ENCODE results near the gene DNAI7.

The DNAI7 gene

DNA sequence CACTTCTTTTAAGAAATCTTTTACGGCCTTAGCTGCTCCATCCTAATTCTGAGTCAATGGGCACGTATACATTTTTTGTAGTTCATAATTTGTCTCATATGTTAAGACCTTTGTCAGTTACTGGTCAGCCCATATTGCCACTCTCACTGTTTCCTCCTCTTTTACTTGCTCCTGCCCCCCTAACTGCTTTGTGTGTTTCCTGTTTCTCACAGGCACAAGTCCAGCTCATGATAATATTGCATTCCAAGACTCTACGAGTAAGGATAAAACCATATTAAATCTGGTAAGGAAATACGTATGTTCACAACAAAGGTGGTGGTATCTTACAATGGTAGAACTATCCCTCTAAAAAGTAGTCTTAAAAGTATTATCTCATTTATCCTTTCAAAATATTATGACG, 111.7 kb downstream of the DNAI7 start:
- no peaks in the 10 kb centered on the region for H3K36me3 ChIP-seq (ENCODE audit: control insufficient read depth, insufficient read depth, low read length)
- H3K4me1 ChIP-seq (ENCODE audit: control insufficient read depth, insufficient read depth, low read length), result no peaks in the 10 kb centered on the region
- no peak overlapping the region for H3K27ac ChIP-seq (ENCODE audit: insufficient read depth, low read depth, low read length, poor library complexity, severe bottlenecking)
- no peak overlapping the region for H3K4me3 ChIP-seq (ENCODE audit: insufficient read depth, low read depth, low read length)
- H3K27me3 ChIP-seq (ENCODE audit: control insufficient read depth, insufficient read depth, low read length, poor library complexity, severe bottlenecking), result no peaks in the 10 kb centered on the region
- WGBS, 2 experiments, result 96 to 97% methylated on average over 2 to 3 of the region's 5 CpGs
- no peaks in the 10 kb centered on the region for H3K9me3 ChIP-seq (ENCODE audit: control insufficient read depth, low read length)

DNA sequence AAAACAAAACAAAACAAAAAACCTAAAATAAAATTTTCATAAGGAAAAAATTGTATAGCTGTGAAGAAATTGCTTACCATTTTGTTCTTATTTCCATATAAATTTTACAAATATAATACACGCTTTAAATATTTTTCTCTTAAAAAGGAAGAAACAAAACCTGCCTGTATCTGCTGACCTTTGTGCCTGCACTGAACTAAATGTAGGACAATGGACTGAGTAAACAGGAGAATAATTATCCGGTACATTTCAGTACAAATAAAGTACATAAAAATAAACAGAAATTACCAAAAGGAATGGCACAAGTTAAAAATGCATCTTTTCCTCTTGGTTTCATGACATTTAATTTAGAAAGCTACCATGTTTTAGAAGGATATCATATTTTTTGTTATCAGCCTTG, 112.3 kb downstream of the DNAI7 start:
- Histone ChIP-seq H3K9me3 (ENCODE audit: control insufficient read depth, low read length) (no peaks in the 10 kb centered on the region), H3K4me3 (ENCODE audit: insufficient read depth, low read depth, low read length) (no peak overlapping the region), H3K4me1 (ENCODE audit: control insufficient read depth, insufficient read depth, low read length) (no peaks in the 10 kb centered on the region), H3K27me3 (ENCODE audit: control insufficient read depth, insufficient read depth, low read length, poor library complexity, severe bottlenecking) (no peaks in the 10 kb centered on the region), H3K27ac (ENCODE audit: insufficient read depth, low read depth, low read length, poor library complexity, severe bottlenecking) (no peak overlapping the region), H3K36me3 (ENCODE audit: control insufficient read depth, insufficient read depth, low read length) (no peaks in the 10 kb centered on the region)
- WGBS, 2 experiments, result 91% methylated on average over 2 of the region's 2 CpGs; no CpG with 5 or more reads in 1 of the 2 experiments

DNA sequence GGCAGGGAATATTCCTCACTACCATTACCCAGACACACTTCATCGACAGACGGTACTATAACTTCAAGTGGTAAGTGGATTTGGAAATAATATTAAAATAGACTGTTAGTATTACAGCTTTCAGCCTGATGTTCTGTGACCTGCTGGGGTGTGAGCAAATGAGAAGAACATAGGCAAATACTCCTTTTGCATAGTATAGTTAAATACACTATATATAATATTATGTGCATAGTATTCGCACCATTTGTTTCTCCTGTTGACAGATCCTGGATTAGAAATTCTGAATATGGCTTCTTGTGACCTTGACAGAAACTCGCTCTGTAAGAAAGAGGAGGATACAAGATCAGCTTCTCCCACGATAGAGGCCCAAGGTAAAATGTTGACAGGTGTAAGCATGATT, 115.6 kb downstream of the DNAI7 start:
- Histone ChIP-seq H3K27me3 (ENCODE audit: control insufficient read depth, insufficient read depth, low read length, poor library complexity, severe bottlenecking) (no peaks in the 10 kb centered on the region), H3K4me1 (ENCODE audit: control insufficient read depth, insufficient read depth, low read length) (no peaks in the 10 kb centered on the region), H3K36me3 (ENCODE audit: control insufficient read depth, insufficient read depth, low read length) (no peaks in the 10 kb centered on the region), H3K9me3 (ENCODE audit: control insufficient read depth, low read length) (no peaks in the 10 kb centered on the region), H3K4me3 (ENCODE audit: insufficient read depth, low read depth, low read length) (no peak overlapping the region), H3K27ac (ENCODE audit: insufficient read depth, low read depth, low read length, poor library complexity, severe bottlenecking) (no peak overlapping the region)
- WGBS, 2 experiments, result 96 to 97% methylated on average over 3 to 4 of the region's 5 CpGs

- H3K4me1 ChIP-seq (ENCODE audit: control insufficient read depth, insufficient read depth, low read length), result no peaks in the 10 kb centered on the region
- WGBS, 2 experiments, result no CpG with 5 or more reads among the region's 2 CpGs
- no peak overlapping the region for H3K4me3 ChIP-seq (ENCODE audit: insufficient read depth, low read depth, low read length)
- no peaks in the 10 kb centered on the region for H3K9me3 ChIP-seq (ENCODE audit: control insufficient read depth, low read length)
- no peak overlapping the region for H3K27ac ChIP-seq (ENCODE audit: insufficient read depth, low read depth, low read length, poor library complexity, severe bottlenecking)
- no peaks in the 10 kb centered on the region for H3K36me3 ChIP-seq (ENCODE audit: control insufficient read depth, insufficient read depth, low read length)
- no peaks in the 10 kb centered on the region for H3K27me3 ChIP-seq (ENCODE audit: control insufficient read depth, insufficient read depth, low read length, poor library complexity, severe bottlenecking)
Observed at GRCh38 chr12:25074954-25075353, 120.0 kb downstream of the DNAI7 start.

DNA sequence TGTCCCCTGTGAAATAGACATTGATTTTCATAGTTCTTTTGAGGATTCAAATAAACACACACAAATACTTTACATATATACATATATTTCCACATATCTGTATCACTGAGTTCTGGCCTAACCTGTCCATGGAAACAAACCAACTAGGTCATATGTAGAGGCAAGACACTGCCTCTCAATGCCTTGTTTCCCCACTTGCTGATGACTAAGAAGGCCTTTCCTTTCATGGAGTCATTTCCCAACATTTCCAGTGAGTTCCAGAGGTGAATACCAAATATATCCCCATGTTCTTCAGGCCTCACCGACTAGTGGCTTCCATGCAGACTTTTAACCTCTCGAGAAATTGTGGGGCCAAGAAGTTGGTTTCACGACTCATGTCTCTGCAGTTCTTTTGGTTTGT, 120.8 kb downstream of the DNAI7 start:
- 63 to 65% methylated on average over 3 of the region's 3 CpGs for WGBS, 2 experiments
- Histone ChIP-seq H3K36me3 (ENCODE audit: control insufficient read depth, insufficient read depth, low read length) (no peaks in the 10 kb centered on the region), H3K27me3 (ENCODE audit: control insufficient read depth, insufficient read depth, low read length, poor library complexity, severe bottlenecking) (no peaks in the 10 kb centered on the region), H3K9me3 (ENCODE audit: control insufficient read depth, low read length) (no peaks in the 10 kb centered on the region), H3K4me1 (ENCODE audit: control insufficient read depth, insufficient read depth, low read length) (no peaks in the 10 kb centered on the region), H3K4me3 (ENCODE audit: insufficient read depth, low read depth, low read length) (no peak overlapping the region), H3K27ac (ENCODE audit: insufficient read depth, low read depth, low read length, poor library complexity, severe bottlenecking) (no peak overlapping the region)

GRCh38 chr12:25072906-25073650, 121.9 kb downstream of the DNAI7 start:
- H3K27me3 ChIP-seq (ENCODE audit: control insufficient read depth, insufficient read depth, low read length, poor library complexity, severe bottlenecking), result no peaks in the 10 kb centered on the region
- no peak overlapping the region for H3K27ac ChIP-seq (ENCODE audit: insufficient read depth, low read depth, low read length, poor library complexity, severe bottlenecking)
- no peak overlapping the region for H3K4me3 ChIP-seq (ENCODE audit: insufficient read depth, low read depth, low read length)
- H3K9me3 ChIP-seq (ENCODE audit: control insufficient read depth, low read length), result no peaks in the 10 kb centered on the region
- H3K4me1 ChIP-seq (ENCODE audit: control insufficient read depth, insufficient read depth, low read length), result no peaks in the 10 kb centered on the region
- no peaks in the 10 kb centered on the region for H3K36me3 ChIP-seq (ENCODE audit: control insufficient read depth, insufficient read depth, low read length)
- WGBS, 2 experiments, result 93 to 94% methylated on average over 3 to 4 of the region's 4 CpGs

DNA sequence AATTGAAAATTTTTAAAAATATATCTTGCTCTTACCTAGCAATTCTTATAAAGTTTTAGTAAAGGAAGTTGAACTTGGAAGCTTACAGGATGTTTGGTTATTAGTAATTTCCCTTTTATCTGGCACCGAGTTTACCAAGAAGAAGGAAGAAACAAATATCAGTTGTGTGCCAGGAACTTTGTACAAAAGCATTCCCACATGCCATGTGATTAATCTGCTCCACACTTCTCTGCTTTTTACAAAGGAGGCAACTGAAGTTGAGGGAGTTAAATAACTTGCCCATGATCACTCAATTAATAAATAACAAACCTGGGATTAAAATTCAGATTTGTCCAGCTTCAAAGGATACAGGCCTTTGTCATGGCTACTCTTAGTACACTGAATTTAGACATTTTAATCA, 123.6 kb downstream of the DNAI7 start:
- Histone ChIP-seq H3K27ac (ENCODE audit: insufficient read depth, low read depth, low read length, poor library complexity, severe bottlenecking) (no peak overlapping the region), H3K4me1 (ENCODE audit: control insufficient read depth, insufficient read depth, low read length) (no peaks in the 10 kb centered on the region), H3K27me3 (ENCODE audit: control insufficient read depth, insufficient read depth, low read length, poor library complexity, severe bottlenecking) (no peaks in the 10 kb centered on the region), H3K4me3 (ENCODE audit: insufficient read depth, low read depth, low read length) (no peak overlapping the region), H3K36me3 (ENCODE audit: control insufficient read depth, insufficient read depth, low read length) (no peaks in the 10 kb centered on the region), H3K9me3 (ENCODE audit: control insufficient read depth, low read length) (no peaks in the 10 kb centered on the region)
- 94 to 100% methylated on average over 1 of the region's 1 CpG for WGBS, 2 experiments

DNA sequence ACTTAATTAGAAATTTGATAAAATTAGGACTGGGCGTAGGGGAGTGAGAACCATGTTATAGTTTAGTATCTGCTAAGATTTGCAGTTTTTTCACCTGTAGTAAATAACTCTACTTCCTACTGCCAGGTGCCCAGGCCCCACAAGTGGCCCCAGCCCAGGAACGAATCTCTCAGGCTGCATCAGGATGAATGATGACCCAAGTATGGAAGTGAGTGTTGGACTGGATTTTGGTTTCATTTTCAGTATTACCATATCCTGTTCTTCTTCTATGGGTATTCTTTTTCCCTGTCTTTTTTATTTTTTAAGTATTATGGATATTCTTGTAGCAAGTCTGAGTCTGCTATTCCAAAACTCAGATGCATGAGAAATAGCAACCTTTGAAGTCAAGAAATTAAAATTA, 125.7 kb downstream of the DNAI7 start:
- WGBS, 2 experiments, result 94% methylated on average over 2 of the region's 2 CpGs; no CpG with 5 or more reads in 1 of the 2 experiments
- Histone ChIP-seq H3K4me3 (ENCODE audit: insufficient read depth, low read depth, low read length) (no peak overlapping the region), H3K27me3 (ENCODE audit: control insufficient read depth, insufficient read depth, low read length, poor library complexity, severe bottlenecking) (no peaks in the 10 kb centered on the region), H3K36me3 (ENCODE audit: control insufficient read depth, insufficient read depth, low read length) (no peaks in the 10 kb centered on the region), H3K27ac (ENCODE audit: insufficient read depth, low read depth, low read length, poor library complexity, severe bottlenecking) (no peak overlapping the region), H3K4me1 (ENCODE audit: control insufficient read depth, insufficient read depth, low read length) (no peaks in the 10 kb centered on the region), H3K9me3 (ENCODE audit: control insufficient read depth, low read length) (no peaks in the 10 kb centered on the region)

GRCh38 chr12:25065035-25065434, 129.9 kb downstream of the DNAI7 start:
- Histone ChIP-seq H3K9me3 (ENCODE audit: control insufficient read depth, low read length) (no peaks in the 10 kb centered on the region), H3K27ac (ENCODE audit: insufficient read depth, low read depth, low read length, poor library complexity, severe bottlenecking) (no peak overlapping the region), H3K4me3 (ENCODE audit: insufficient read depth, low read depth, low read length) (no peak overlapping the region), H3K4me1 (ENCODE audit: control insufficient read depth, insufficient read depth, low read length) (no peaks in the 10 kb centered on the region), H3K36me3 (ENCODE audit: control insufficient read depth, insufficient read depth, low read length) (no peaks in the 10 kb centered on the region), H3K27me3 (ENCODE audit: control insufficient read depth, insufficient read depth, low read length, poor library complexity, severe bottlenecking) (no peaks in the 10 kb centered on the region)
- WGBS, 2 experiments, result 89 to 90% methylated on average over 2 of the region's 2 CpGs

DNA sequence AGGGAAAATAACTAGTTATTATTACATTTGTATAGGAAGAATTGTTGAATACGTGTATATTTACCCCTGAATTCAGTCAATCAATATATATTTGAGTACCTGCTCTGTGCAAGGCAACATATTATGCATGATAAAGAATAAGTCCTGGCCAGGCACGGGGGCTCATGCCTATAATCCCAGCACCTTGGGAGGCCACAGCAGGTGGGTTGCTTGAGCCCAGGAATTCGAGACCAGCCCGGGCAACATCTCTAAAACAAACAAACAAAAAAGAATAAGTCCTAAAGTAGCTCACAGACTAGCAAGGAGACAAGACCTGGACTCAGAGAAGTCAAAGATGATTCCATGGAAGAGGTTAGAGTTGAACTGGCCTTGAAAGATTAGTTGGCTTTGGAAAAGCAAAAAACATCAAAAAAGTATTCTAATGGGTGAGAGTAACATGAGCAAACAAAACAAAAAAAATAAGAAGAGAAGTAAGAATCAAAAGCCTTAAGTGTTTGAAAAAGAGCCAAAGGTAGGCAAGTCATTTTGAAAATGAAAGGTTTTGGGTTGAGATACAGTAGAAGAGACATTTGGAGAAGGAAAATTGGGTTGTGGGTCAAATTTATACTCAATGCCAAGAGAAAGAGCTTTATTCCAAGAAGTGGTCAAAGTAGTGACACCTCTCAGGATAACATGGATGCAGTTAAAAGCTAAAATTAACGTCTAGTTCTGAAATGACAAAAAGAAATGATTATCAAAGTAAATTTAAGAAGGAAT, 130.9 kb downstream of the DNAI7 start:
- 41 to 45% methylated on average over 3 to 5 of the region's 5 CpGs for WGBS, 2 experiments
- Histone ChIP-seq H3K36me3 (ENCODE audit: control insufficient read depth, insufficient read depth, low read length) (no peaks in the 10 kb centered on the region), H3K4me3 (ENCODE audit: insufficient read depth, low read depth, low read length) (no peak overlapping the region), H3K27ac (ENCODE audit: insufficient read depth, low read depth, low read length, poor library complexity, severe bottlenecking) (no peak overlapping the region), H3K27me3 (ENCODE audit: control insufficient read depth, insufficient read depth, low read length, poor library complexity, severe bottlenecking) (no peaks in the 10 kb centered on the region), H3K4me1 (ENCODE audit: control insufficient read depth, insufficient read depth, low read length) (no peaks in the 10 kb centered on the region), H3K9me3 (ENCODE audit: control insufficient read depth, low read length) (no peaks in the 10 kb centered on the region)

Data from ectodermal cell (in vitro differentiated cells).